A673 (cell line): ENCODE results near the gene BMP3.

Experiments
- CTCF ChIP-seq: fragments of 300-800, 200-600 bp; sonication (generic); conservative IDR thresholded peaks from 2 replicates; pipeline ENCODE4 v1.5.1; 2017; ENCODE audit warnings: low read depth, mild to moderate bottlenecking, antibody characterized with exemption, low read length, moderate library complexity, mixed read lengths
- EZH2 ChIP-seq: fragments of 200-600 bp; sonication (generic); IDR thresholded peaks from 2 replicates; pipeline ENCODE4 v1.6.1; 2017; ENCODE audit warnings: borderline replicate concordance, low read depth, mild to moderate bottlenecking, mixed read lengths, antibody characterized with exemption, low read length; ENCODE audit not compliant: poor library complexity, severe bottlenecking

DNA sequence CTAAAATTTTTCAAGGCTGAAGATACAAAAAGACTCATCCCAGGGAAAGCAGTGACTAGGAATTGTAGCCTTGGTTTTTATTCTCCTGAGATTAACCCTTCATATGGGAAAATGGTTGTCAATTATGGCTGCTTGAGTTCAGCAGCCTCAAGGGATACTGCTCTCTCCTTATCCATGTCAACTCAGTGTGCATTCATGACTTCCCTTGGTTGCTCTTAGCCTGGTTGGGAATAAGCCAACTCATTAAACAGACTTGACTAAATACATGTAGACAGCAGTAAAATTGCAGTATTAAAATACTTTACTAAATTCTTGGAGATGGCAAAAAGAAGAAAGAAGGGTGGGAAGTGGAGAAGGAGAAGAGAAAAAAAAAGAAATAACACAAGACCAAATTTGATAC lies 44.5 kb upstream of the BMP3 start:
- no peak for TF ChIP-seq CTCF
- TF ChIP-seq EZH2 = no peak
